ENCODE measurements around the gene FBF1.
"Not testable (repeated sequence)": the region's sequence is repeated elsewhere in the genome, so short reads cannot be mapped to it uniquely, and the experiment has no call there.

Gene FBF1

GRCh38 chr17:75876190-75876937, 64.5 kb downstream of the FBF1 start:
- peak in 1 of 2 donors; percentile 59 for DNase-seq (ENCODE audit: low read depth in 2 of 2)

GRCh38 chr17:75875940-75876189, 65.0 kb downstream of the FBF1 start:
- DNase-seq (ENCODE audit: low read depth in 2 of 2) = no peak

DNA sequence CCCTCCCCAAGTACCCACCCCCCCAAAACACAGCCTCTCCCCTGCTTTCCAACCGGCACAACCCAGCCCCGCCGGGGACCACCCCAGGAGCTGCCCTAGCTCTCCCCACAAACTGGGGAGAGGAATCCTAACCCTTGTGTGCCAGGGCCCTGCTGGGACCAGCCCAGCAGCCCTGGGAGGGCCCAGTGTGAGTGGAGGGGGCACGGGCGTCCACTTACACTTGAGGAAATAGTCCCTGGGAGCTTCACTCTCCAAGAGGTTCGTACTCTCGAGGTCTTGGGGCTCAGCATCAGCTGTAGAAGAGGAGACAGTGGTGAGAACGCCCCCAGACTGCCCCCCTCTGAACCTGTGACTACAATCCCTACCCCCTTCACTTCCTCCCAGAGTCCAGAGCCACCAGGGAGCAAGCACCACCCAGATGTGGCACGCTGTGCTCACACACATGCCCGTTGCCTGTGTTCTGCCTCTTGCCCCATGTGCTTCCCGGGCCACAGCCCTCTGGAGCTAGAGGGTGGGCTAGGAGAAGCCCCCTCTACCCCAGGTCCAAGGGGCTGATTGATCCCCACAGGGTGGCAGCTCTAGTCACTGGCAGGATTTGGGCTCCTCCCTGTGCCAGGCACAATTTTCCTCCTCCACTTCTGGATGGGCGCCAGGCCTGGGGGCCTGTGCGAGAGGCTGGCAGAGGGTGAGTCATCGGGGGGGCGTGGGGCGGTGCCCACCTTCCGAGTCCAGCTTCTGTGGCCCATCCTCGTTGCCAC, 65.5 kb downstream of the FBF1 start:
- no peak for DNase-seq (ENCODE audit: low read depth in 2 of 2)

DNA sequence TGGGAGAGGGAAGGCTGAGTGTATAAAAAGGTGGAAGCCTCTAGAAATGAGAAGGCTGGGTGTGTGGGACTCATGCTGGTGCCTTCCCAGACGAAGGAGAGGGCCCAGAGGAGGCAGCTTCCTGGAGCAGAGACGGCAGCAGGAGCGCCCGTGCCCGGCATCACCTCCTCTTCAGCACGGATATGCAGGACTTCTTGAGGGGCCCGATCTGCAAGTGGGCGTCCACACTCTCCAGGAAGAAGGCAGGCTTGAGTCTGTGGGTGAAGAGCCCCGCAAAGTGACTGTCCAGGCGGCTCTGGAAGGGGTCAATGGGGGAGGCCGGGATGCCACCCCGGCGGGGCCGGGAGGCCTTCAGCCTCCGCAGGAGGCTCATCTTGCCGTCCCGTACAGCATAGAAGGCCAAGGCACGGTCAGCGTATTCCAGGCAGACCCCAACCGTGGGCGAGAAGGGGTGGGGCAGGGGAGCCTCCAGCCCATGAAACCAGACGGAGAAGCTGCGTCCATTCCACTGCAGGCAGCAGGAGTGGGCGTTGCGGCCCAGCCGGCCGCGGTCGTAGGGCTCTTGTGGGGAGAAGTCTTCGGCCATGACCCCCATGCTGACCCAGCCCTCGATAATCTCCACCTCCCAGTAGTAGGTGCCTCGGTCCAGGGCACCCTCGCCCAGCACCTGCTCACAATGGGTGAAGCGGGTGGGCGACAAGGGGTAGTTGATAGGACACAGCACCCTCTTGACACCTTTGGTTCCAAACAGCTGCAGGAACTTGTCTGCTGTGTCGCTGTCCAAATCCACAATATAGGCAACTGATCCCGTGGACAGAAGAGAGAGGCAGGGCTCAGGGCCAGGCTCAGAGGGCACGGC, 66.3 kb downstream of the FBF1 start:
- no peak for DNase-seq (ENCODE audit: low read depth in 2 of 2)

DNA sequence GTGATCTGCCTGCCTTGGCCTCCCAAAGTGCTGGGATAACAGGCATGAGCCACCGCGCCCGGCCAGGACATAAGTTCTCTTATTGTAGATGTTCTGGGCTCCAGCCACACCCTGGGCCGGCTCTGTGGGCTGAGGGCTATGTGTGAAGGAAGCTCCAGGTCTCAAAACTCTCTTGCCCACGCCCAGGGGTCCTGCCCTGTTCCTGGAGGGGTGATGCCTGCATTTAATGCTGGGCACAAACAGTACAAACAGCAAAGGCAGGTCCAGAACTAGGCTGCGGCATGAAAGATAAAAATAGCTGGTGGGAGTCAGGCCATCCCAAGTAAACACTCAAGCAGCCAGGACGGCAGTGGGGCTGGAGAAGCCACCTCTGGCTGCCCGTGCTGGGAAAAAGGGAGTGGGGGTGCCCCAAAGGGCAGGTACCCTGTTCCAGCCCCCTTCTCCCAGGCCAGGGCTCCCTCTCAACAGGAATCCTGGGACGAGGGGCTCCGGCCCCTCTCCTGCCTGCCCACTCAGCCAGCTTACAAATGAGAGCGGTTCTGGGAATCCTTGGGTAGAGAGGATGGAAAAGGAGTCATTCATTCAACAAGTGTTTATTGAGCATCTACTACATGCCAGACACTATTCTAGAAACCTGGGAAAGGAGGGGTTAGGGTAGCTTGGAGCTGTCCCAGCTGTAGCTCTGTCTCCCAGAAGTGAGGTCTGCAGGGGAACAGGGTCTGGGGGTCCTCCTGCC, 67.1 kb downstream of the FBF1 start:
- no peak for DNase-seq (ENCODE audit: low read depth in 2 of 2)

GRCh38 chr17:75872434-75873351, 68.1 kb downstream of the FBF1 start:
- no peak for DNase-seq (ENCODE audit: low read depth in 2 of 2)

GRCh38 chr17:75870228-75870627, 70.6 kb downstream of the FBF1 start:
- DNase-seq (ENCODE audit: low read depth in 2 of 2) = not testable (repeated sequence)

DNA sequence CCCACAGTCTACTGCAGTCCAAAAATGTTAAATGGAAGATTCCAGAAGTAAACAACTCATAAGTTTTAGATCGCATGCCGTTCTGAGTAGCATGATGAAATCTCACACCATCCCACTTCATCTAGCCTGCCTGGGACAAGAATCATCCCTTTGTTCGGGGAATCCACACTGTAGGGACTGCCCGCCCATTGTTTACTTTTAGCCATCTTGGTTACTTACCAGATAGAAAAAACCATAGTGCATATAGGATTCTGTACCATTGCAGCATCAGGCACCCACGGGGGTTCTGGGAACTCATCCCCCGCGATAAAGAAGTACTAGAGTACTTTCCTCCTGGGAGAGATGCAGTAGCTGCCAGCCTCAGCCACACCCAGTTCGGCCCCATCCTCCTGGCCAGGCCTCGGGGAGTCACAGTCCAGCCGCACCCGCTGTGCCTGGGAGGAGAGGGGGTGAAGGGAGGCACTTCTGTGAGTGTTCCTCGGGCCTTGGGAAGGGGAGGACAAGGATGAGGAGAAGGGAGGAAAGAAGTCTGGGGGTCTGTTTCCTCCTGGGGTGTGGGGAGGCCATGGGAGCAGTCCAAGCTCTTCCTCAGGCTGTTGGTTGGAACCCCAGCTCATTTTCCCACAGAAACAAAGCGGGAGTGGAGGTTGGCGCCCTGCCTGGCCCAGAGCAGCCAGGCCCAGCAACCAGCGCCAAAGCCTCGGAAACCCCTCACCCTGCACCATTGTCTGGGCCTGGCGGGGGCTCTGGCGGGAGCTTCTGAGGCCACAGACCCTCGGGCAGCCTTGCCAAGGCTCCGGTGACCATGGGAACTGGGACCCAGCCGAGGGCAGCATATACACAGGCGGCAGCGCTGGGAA, 71.3 kb downstream of the FBF1 start:
- DNase-seq (ENCODE audit: low read depth in 2 of 2) = no peak

- not testable (repeated sequence) for DNase-seq (ENCODE audit: low read depth in 2 of 2)
Measured at GRCh38 chr17:75868730-75869281, 72.0 kb downstream of the FBF1 start.

DNA sequence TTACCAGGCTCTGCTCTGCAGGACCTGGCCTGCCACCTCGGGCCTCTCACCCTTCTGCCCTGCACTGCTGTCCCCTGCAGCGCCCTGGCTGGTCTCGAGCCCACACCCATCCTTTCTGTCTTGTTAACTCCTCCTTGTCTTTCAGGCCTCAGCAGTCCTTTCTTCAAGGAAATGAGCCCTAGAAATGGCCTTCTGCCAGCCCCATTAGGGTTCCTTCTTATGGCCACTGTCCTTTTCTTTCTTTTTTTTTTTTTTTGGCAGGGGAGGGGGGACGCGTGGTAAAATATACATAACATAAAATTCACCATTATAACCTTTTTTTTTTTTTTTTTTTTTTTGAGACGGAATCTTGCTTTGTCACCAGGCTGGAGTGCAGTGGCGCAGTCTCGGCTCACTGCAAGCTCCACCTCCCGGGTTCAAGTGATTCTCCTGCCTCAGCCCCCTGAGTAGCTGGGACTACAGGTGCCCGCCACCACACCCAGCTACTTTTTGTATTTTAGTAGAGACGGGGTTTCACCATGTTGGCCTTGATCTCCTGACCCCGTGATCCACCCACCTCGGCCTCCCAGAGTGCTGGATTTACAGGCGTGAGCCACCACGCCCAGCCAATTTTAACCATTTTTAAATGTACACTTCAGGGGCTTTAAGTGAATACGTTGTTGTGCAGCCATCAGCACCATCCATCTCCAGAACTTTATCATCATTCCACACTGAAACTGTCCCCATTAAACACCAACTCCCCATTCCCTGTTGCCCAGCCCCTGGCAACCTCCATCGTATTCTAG, 75.2 kb downstream of the FBF1 start:
- DNase-seq (ENCODE audit: low read depth in 2 of 2) = not testable (repeated sequence)

GRCh38 chr17:75864887-75865286, 76.0 kb downstream of the FBF1 start:
- DNase-seq (ENCODE audit: low read depth in 2 of 2) = not testable (repeated sequence)

GRCh38 chr17:75864448-75864871, 76.4 kb downstream of the FBF1 start:
- no peak for DNase-seq (ENCODE audit: low read depth in 2 of 2)

- no peak for DNase-seq (ENCODE audit: low read depth in 2 of 2)
Measured at GRCh38 chr17:75861927-75862317, 78.9 kb downstream of the FBF1 start.
